Peyer's patch (tissue), 4 donors: ENCODE results near the gene NXPH4.

ENCODE experiments used
- CTCF ChIP-seq, 6 experiments: fragments of 450-650 bp in 4 of 6; fragments of 200-600 bp in 2 of 6; sonication (generic) in 1 of 6; IDR thresholded peaks; one replicate each; pipeline ENCODE4 v1.5.1; 2017 to 2019; ENCODE audit warnings: antibody characterized with exemption in 6 of 6, mild to moderate bottlenecking in 3 of 6, moderate library complexity in 1 of 6
- POLR2A ChIP-seq, 2 donors: fragments of 450-650 bp; IDR thresholded peaks; one replicate each; pipeline ENCODE4 v1.5.1; 2017; ENCODE audit warnings: antibody characterized with exemption in 2 of 2, mild to moderate bottlenecking in 2 of 2, moderate library complexity in 2 of 2

- TF ChIP-seq CTCF (IDR thresholded peaks at IDR 0.05) = no peak
- TF ChIP-seq POLR2A (IDR thresholded peaks at IDR 0.05) = no peak
These were observed 12.1 kb upstream of the NXPH4 start for GRCh38 chr12:57204454-57204853.
